Thoracic aorta (tissue), 2 donors: ENCODE measurements around the gene TLE1. TPM values are rescaled to one million over a fixed set of nuclear protein-coding genes. Genes with fewer than 3 reads are reported as not detected.
"Not testable (repeated sequence)": the region's sequence is repeated elsewhere in the genome, so short reads cannot be mapped to it uniquely, and the experiment has no call there.

Experiments used
- ATAC-seq: fragments of 150-250 bp; one replicate; pipeline ENCODE4 v1.8.0; 2017; ENCODE audit warnings: low read depth; ENCODE audit not compliant: insufficient number of reproducible peaks, low FRiP score
- DNase-seq: peaks from one replicate; pipeline ENCODE4 v3.0.0-alpha.2; 2020; ENCODE audit warnings: low spot score
- H3K27ac ChIP-seq, 2 donors: fragments of 200-600 bp; sonication (generic); 1 replicate in 1 of 2; 2 replicates in 1 of 2; pipeline ENCODE4 v1.5.1; 2016; ENCODE audit warnings: mild to moderate bottlenecking in 2 of 2, moderate library complexity in 2 of 2
- H3K27me3 ChIP-seq: fragments of 200-600 bp; sonication (generic); replicated peaks from 2 replicates; pipeline ENCODE4 v1.6.0; 2016; ENCODE audit warnings: mild to moderate bottlenecking; ENCODE audit not compliant: insufficient read depth
- H3K36me3 ChIP-seq: fragments of 200-600 bp; sonication (generic); one replicate; pipeline ENCODE4 v1.5.1; 2016
- H3K4me1 ChIP-seq, 2 donors: fragments of 200-600 bp; sonication (generic); 1 replicate in 1 of 2; 2 replicates in 1 of 2; pipeline versions ENCODE4 v1.5.1 to v1.6.0; 2016; ENCODE audit warnings: low read depth in 2 of 2, mild to moderate bottlenecking in 1 of 2; ENCODE audit not compliant: control insufficient read depth in 1 of 2
- H3K4me3 ChIP-seq: fragments of 200-600 bp; sonication (generic); 2 replicates; pipeline ENCODE4 v1.5.1; 2016; ENCODE audit warnings: mild to moderate bottlenecking
- H3K9me3 ChIP-seq: fragments of 200-600 bp; sonication (generic); 2 replicates; pipeline ENCODE4 v1.5.1; 2016
- total RNA-seq, 2 donors: library from RNA; depleted of rRNA; stranded (reverse); fragments of >200 nt; gene quantifications; one replicate each; pipeline versions ENCODE4 v1.1.0 to v1.2.3, GENCODE V29; 2016
- TF ChIP-seq, protein P1 (sequence below): fragments of 200-600 bp; sonication (generic); IDR thresholded peaks from one replicate; pipeline ENCODE4 v1.5.1; 2019; ENCODE audit warnings: antibody characterized with exemption

TLE1 gene
- total RNA-seq, 2 donors from 2014 or later: 69.7 to 74.1 TPM

DNA sequence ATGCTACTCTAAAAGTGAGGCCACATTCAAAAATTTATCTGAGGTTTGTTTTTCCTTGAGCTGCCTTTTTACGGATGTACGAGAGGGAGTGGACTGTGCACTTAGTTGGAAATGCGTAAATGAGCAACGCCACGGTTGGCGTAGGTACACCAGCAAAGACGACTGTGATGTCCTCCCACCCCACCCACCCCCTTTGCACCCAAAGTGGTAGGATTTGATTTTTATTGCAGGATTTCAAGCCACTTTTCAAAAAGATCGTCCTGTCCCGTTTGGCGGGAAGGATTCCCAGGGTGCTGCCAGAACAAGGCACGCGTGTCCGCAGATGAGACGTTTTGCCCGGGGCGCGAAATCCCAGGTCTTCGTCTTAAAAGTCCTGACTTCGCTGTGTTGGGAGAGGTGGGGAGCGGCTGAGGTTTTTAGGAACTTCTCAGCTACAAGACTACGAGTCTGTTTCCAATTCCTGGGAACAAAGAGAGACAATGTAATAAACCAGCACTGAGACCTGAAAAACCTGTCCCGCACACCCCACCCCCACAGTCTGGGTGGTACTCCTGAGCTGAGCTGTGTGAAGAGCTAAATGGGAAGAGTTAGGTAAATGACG lies 1.0 kb upstream of the TLE1 start:
- H3K36me3 ChIP-seq: no peaks in the 10 kb centered on the region
- ATAC-seq (no peak), DNase-seq (no peak)
- H3K9me3 ChIP-seq: no peaks in the 10 kb centered on the region
- TF ChIP-seq, protein P1, sequence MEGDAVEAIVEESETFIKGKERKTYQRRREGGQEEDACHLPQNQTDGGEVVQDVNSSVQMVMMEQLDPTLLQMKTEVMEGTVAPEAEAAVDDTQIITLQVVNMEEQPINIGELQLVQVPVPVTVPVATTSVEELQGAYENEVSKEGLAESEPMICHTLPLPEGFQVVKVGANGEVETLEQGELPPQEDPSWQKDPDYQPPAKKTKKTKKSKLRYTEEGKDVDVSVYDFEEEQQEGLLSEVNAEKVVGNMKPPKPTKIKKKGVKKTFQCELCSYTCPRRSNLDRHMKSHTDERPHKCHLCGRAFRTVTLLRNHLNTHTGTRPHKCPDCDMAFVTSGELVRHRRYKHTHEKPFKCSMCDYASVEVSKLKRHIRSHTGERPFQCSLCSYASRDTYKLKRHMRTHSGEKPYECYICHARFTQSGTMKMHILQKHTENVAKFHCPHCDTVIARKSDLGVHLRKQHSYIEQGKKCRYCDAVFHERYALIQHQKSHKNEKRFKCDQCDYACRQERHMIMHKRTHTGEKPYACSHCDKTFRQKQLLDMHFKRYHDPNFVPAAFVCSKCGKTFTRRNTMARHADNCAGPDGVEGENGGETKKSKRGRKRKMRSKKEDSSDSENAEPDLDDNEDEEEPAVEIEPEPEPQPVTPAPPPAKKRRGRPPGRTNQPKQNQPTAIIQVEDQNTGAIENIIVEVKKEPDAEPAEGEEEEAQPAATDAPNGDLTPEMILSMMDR: no peak
- H3K27me3 ChIP-seq: no peaks in the 10 kb centered on the region
- H3K27ac ChIP-seq: peak overlapping the region in 1 of 2 donors; percentile 94
- H3K4me1 ChIP-seq: peaks cover 2 to 16% of the 10 kb centered on the region in 2 donors
- H3K4me3 ChIP-seq: peak overlapping the region; percentile 94

DNA sequence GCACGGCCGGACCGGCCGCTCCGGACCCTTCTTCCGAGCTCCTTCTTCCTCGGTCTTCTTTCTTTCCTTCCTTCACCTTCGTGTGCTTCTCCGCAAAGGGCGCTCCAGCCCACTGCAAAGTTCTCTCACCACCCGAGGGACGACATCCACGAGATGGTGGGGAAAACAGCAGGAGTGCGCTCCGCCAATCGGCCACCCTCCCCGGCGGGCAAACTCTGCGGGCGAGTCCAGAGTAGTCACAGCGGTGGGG lies 329 bp downstream of the TLE1 start:
- H3K27ac ChIP-seq: peak overlapping the region; percentile 94 to 96
- H3K27me3 ChIP-seq, ATAC-seq, H3K36me3 ChIP-seq, H3K9me3 ChIP-seq, DNase-seq: not testable (repeated sequence)
- H3K4me3 ChIP-seq: peak overlapping the region; percentile 94
- peaks cover 9 to 29% of the 10 kb centered on the region in 2 donors for H3K4me1 ChIP-seq

DNA sequence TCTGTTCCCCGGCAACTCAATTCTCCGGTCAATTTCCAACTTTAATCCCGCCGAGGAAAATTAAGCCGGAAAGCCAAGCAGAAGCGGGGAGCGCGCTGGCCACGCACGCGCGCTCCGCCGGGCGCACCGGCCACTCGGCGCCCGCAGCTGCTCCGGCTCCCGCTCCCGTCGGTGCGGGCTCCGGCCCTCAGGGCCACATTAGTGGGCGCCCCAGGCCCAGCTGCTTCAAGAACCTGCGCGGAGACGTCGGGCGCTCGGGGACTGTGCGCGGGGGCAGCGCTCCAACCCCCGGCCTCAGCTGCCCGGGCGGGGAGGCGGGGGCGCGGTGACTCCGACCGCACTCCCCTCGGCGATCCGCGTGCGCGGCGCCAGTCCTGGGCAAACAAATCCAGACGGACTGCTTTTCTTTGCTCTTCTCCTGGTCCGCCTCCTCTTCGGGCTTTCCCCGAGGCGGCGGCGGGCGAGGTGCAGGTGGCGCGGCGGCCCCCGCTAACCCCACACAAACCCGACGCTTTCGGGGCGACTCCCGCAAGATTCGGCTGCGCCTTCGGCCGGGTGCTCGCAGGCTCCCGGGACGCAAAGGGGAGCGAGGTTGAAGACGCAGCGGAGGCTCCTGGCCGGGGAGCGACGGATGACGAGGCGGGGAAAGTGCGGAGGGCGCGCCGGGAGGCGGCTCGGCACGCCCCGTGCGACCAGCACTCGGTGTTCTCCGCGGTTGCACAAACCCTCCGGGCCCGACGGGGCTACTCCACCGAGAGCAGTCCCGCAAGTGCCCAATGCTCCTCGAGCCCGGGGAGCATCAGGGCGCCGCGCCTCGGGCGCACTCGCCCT lies 870 bp downstream of the TLE1 start:
- peak; percentile 11 for ATAC-seq
- H3K27ac ChIP-seq: peak overlapping the region; percentile 94 to 96
- H3K36me3 ChIP-seq, DNase-seq, H3K27me3 ChIP-seq, H3K9me3 ChIP-seq: not testable (repeated sequence)
- H3K4me1 ChIP-seq: peaks cover 12 to 35% of the 10 kb centered on the region in 2 donors
- H3K4me3 ChIP-seq: peak overlapping the region; percentile 94

DNA sequence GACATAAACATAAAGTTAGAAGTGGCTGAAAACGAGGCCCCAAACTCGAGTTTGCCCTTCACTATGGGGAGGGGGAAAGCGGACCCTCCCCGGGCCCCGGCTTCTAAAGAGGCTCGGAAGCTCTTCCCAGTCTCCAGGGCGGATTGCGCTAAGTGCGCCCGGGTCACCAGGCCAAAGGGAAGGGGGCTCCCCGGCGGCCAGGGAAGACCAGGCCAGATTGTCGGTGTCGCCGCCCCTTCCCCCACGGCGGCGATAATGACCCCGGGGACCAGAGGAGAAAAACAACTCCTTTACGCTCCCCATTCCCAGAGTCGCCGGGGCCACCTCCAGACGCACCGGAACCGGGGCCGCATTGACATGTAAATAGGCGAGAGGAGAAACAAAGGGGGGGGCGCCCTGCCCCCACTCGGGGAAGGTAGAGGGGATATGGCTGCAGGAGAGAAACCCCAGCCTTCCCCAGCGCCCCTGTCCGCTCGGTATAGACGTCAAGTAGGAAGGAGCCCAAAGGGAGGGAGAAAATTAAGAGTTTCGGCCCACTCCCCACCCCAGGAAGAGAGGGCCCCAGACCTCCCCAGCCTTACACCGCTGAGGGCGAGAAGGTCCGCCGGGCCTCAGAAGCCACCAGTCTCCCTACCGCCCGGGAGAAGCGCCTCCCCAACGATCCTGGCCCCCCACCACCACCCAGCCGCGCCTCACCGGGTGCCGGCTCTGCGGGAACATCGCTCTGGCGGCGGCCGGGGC lies 1.7 kb downstream of the TLE1 start:
- no peak for DNase-seq
- peak overlapping the region; percentile 94 for H3K4me3 ChIP-seq
- no peaks in the 10 kb centered on the region for H3K9me3 ChIP-seq
- no peaks in the 10 kb centered on the region for H3K36me3 ChIP-seq
- peak overlapping the region; percentile 94 to 96 for H3K27ac ChIP-seq
- peaks cover 17 to 43% of the 10 kb centered on the region in 2 donors for H3K4me1 ChIP-seq
- TF ChIP-seq, protein P1: no peak
- no peaks in the 10 kb centered on the region for H3K27me3 ChIP-seq
- no peak for ATAC-seq

DNA sequence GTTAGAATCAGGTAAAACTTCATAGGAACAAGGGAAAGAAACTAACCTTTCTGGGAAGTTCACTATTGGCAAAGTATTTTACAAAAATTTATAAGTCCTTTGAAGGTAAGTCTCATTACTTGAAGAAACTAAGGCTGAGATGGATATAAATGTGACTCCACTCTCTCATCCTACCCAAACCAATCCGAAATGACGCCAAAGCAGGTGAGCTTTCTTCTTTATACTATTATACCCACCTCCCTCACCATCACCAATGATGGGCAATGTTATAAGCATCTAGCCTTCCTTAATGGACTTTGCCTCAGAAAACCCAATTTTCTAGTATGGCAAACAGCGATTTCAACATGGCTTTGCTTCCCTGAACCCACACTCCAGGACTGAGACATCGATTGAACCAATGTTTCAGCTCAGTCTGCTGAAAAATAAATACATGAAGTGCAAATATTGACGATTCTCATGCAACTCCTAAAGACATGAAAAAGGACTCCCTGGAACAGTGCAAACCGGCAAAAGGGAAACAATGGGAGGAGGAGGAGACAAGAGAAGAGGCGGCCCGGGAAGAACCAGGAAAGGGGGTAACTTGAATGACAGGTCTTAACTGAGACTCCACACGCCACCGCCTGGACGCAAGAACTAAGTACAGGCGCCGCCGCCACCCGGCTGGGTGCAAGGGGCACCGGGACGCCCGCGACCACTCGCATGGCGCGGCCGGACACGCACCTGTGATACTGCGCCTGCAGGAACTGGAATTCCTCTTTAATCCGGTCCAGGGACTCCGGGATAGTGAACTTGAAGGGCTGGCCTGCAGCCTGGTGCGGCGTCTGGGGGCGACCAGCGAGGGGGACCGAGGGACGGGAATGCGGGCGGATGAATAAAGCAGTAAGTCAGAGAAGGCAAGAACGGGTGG lies 2.5 kb downstream of the TLE1 start:
- peak; percentile 65 for DNase-seq
- Histone ChIP-seq H3K4me3 (peak overlapping the region; percentile 94), H3K27me3 (no peaks in the 10 kb centered on the region), H3K36me3 (no peaks in the 10 kb centered on the region), H3K27ac (peak overlapping the region; percentile 94 to 96), H3K4me1 (peaks cover 20 to 51% of the 10 kb centered on the region in 2 donors), H3K9me3 (no peaks in the 10 kb centered on the region)
- ATAC-seq: no peak
- TF ChIP-seq, protein P1: peak; percentile 76
